Fibroblast of villous mesenchyme (primary cell): ENCODE measurements around the gene NACC2. TPM values are rescaled to one million over a fixed set of nuclear protein-coding genes. Genes with fewer than 3 reads are reported as not detected.

Source experiments
- DNase-seq: peaks from one replicate; pipeline ENCODE4 v3.0.0-alpha.2; 2010; ENCODE audit warnings: low read depth
- H3K4me3 ChIP-seq: 2 replicates; pipeline ENCODE4 v1.5.1; 2011; ENCODE audit warnings: low read depth, mild to moderate bottlenecking, low read length
- CTCF ChIP-seq: IDR thresholded peaks from 2 replicates; pipeline ENCODE4 v1.5.1; 2012; ENCODE audit warnings: low read depth, mild to moderate bottlenecking, low read length; ENCODE audit not compliant: insufficient read depth
- total RNA-seq: library from RNA; depleted of rRNA; stranded (reverse); fragments of >200 nt; gene quantifications from 2 replicates; pipeline ENCODE4 v1.2.3, GENCODE V29; 2012

The NACC2 gene
- total RNA-seq, 1 donor, result 34.1 TPM

- peak within 1 kb of the TSS; percentile 81 for H3K4me3 ChIP-seq
- peak; percentile 17 for TF ChIP-seq CTCF
- DNase-seq, result peak; percentile 96
Observed at GRCh38 chr9:135961277-135961715, 133.8 kb downstream of the NACC2 start, which contains the start of gene UBAC1. Gene UBAC1 (minus strand): TSS chr9:135961373. CDS start chr9:135961162, 211 bp downstream.

GRCh38 chr9:135960411-135961276 lies 134.4 kb downstream of the NACC2 start:
- no peak for TF ChIP-seq CTCF
- DNase-seq, result peak; percentile 22

GRCh38 chr9:135959814-135960213 lies 135.3 kb downstream of the NACC2 start:
- peak overlapping the region; percentile 81 for H3K4me3 ChIP-seq
- DNase-seq, result peak; percentile 19
- no peak for TF ChIP-seq CTCF

More at GRCh38 chr9:135960411-135961276, 134.4 kb downstream of the NACC2 start:
- peak overlapping the region; percentile 81 for H3K4me3 ChIP-seq

GRCh38 chr9:135958485-135958884 lies 136.6 kb downstream of the NACC2 start:
- DNase-seq, result no peak
- no peak overlapping the region for H3K4me3 ChIP-seq
- TF ChIP-seq CTCF, result no peak

GRCh38 chr9:135957431-135957830 lies 137.7 kb downstream of the NACC2 start:
- H3K4me3 ChIP-seq, result no peak overlapping the region
- no peak for DNase-seq
- TF ChIP-seq CTCF, result no peak

GRCh38 chr9:135956802-135957174 lies 138.3 kb downstream of the NACC2 start:
- TF ChIP-seq CTCF, result no peak
- DNase-seq, result no peak
- H3K4me3 ChIP-seq, result no peak overlapping the region

Other genes with a start within 250 kb of the NACC2 start
- 23.7 and 26.1 TPM in 2 replicates for gene CAMSAP1, start 187.7 kb downstream of the NACC2 start, total RNA-seq
- gene UBAC1, start 133.9 kb downstream of the NACC2 start, total RNA-seq, result 26.7 and 27.6 TPM in 2 replicates
- 39.0 and 39.7 TPM in 2 replicates for gene TMEM250, start 23.6 kb upstream of the NACC2 start, total RNA-seq
- not detected in 2 replicates for gene LHX3, start 109.8 kb upstream of the NACC2 start, total RNA-seq
- gene QSOX2, start 150.5 kb upstream of the NACC2 start, total RNA-seq, result 11.3 and 15.1 TPM in 2 replicates
- under 0.01 TPM in 2 replicates for gene CCDC187, start 208.8 kb upstream of the NACC2 start, total RNA-seq
- 54.8 and 72.5 TPM in 2 replicates for gene GPSM1, start 232.2 kb upstream of the NACC2 start, total RNA-seq